Small intestine (tissue), 16 donors: ENCODE measurements around the gene CXADR. TPM values are rescaled to one million over a fixed set of nuclear protein-coding genes. Genes with fewer than 3 reads are reported as not detected.

Experiments
- DNase-seq, 2 donors: peaks; one replicate each; pipeline versions ENCODE4 v3.0.0 to v3.0.0-alpha.2; 2013
- FAIRE-seq: peaks from 2 replicates; lab custom pipeline; 2012; peaks lifted over from hg19 to GRCh38; lab: Jason Lieb, UNC
- H3K27ac ChIP-seq, 3 donors: one replicate each; pipeline ENCODE4 v1.5.1; 2013; ENCODE audit warnings: low read length in 2 of 3, mild to moderate bottlenecking in 2 of 3, control low read depth in 1 of 3, inconsistent platforms in 1 of 3, low read depth in 1 of 3, moderate library complexity in 1 of 3
- H3K27me3 ChIP-seq, 3 donors: one replicate each; pipeline ENCODE4 v1.6.1; 2013; ENCODE audit warnings: low read length in 3 of 3, inconsistent platforms in 1 of 3; ENCODE audit not compliant: control insufficient read depth in 3 of 3, insufficient read depth in 3 of 3
- H3K36me3 ChIP-seq, 3 donors: one replicate each; pipeline ENCODE4 v1.6.1; 2013; ENCODE audit warnings: low read length in 3 of 3, inconsistent platforms in 1 of 3, low read depth in 1 of 3, mild to moderate bottlenecking in 1 of 3, moderate library complexity in 1 of 3; ENCODE audit not compliant: control insufficient read depth in 3 of 3, insufficient read depth in 2 of 3
- H3K4me1 ChIP-seq, 3 donors: one replicate each; pipeline ENCODE4 v1.6.1; 2013; ENCODE audit warnings: low read length in 2 of 3, inconsistent platforms in 1 of 3, low read depth in 1 of 3, mild to moderate bottlenecking in 1 of 3, moderate library complexity in 1 of 3; ENCODE audit not compliant: control insufficient read depth in 3 of 3, insufficient read depth in 2 of 3
- H3K4me3 ChIP-seq, 3 donors: one replicate each; pipeline ENCODE4 v1.5.1; 2013; ENCODE audit warnings: low read length in 3 of 3, control low read depth in 1 of 3, inconsistent platforms in 1 of 3, low read depth in 1 of 3, mild to moderate bottlenecking in 1 of 3, moderate library complexity in 1 of 3
- H3K9me3 ChIP-seq, 2 donors: one replicate each; pipeline ENCODE4 v1.6.1; 2013; ENCODE audit warnings: low read depth in 1 of 2, low read length in 1 of 2; ENCODE audit not compliant: control insufficient read depth in 2 of 2, insufficient read depth in 1 of 2
- WGBS, 3 donors: extraction: QIAGEN DNeasy Blood & Tissue Kit; methylation state at CpG; one replicate each; pipeline ENCODE4 v1.1.7; 2013; 5-methylcytosine and 5-hydroxymethylcytosine counted together
- long read RNA-seq, 10 donors: transcript quantifications; one replicate each; lab custom pipeline, GENCODE V29; 2026
- polyA plus RNA-seq, 4 donors: library from polyadenylated mRNA; stranded (reverse) in 3 of 4; unstranded in 1 of 4; fragments of 200-250 nt in 3 of 4; fragments of 120-200 nt in 1 of 4; gene quantifications; one replicate each; pipeline versions ENCODE4 v1.2.1 to v1.2.3, GENCODE V29; 2013
- donor health status: healthy with polysubstance abuse.
- donor health status: control.
- donor health status: control.
- donor health status: Bipolar disorder and iron deficiency.
- donor health status: healthy.

The CXADR gene
- 10 to 100 TPM; 12.5 to 64.8 (median 35.7) TPM for polyA plus RNA-seq
- long read RNA-seq, donor 1, full-length matches to known transcripts, result 39 of 117 reads
- long read RNA-seq, donor 1, partial matches to known transcripts, result 28 of 117 reads
- long read RNA-seq, donor 1, other reads (novel, unspliced or antisense), result 50 of 117 reads
- long read RNA-seq, donor 2, full-length matches to known transcripts, result 4 of 4 reads
- long read RNA-seq, donor 2, partial matches to known transcripts, result 0 of 4 reads
- long read RNA-seq, donor 2, other reads (novel, unspliced or antisense), result 0 of 4 reads
- long read RNA-seq, donor 3, full-length matches to known transcripts, result 5 of 5 reads
- long read RNA-seq, donor 3, partial matches to known transcripts, result 0 of 5 reads
- long read RNA-seq, donor 3, other reads (novel, unspliced or antisense), result 0 of 5 reads
- long read RNA-seq, donor 4, result 0 reads
- long read RNA-seq, donor 5, partial matches to known transcripts, result 0 of 1 reads
- long read RNA-seq, donor 5, other reads (novel, unspliced or antisense), result 0 of 1 reads
- long read RNA-seq, donor 6, full-length matches to known transcripts, result 20 of 36 reads
- long read RNA-seq, donor 6, partial matches to known transcripts, result 0 of 36 reads
- long read RNA-seq, donor 6, other reads (novel, unspliced or antisense), result 16 of 36 reads
- long read RNA-seq, donor 7, full-length matches to known transcripts, result 20 of 183 reads
- long read RNA-seq, donor 7, partial matches to known transcripts, result 60 of 183 reads
- long read RNA-seq, donor 7, other reads (novel, unspliced or antisense), result 103 of 183 reads
- long read RNA-seq, donor 8, result 0 reads
- long read RNA-seq, donor 9, full-length matches to known transcripts, result 4 of 12 reads
- long read RNA-seq, donor 9, partial matches to known transcripts, result 0 of 12 reads
- long read RNA-seq, donor 9, other reads (novel, unspliced or antisense), result 8 of 12 reads
- long read RNA-seq, donor 10, full-length matches to known transcripts, result 19 of 45 reads
- long read RNA-seq, donor 10, partial matches to known transcripts, result 26 of 45 reads
- long read RNA-seq, donor 10, other reads (novel, unspliced or antisense), result 0 of 45 reads

DNA sequence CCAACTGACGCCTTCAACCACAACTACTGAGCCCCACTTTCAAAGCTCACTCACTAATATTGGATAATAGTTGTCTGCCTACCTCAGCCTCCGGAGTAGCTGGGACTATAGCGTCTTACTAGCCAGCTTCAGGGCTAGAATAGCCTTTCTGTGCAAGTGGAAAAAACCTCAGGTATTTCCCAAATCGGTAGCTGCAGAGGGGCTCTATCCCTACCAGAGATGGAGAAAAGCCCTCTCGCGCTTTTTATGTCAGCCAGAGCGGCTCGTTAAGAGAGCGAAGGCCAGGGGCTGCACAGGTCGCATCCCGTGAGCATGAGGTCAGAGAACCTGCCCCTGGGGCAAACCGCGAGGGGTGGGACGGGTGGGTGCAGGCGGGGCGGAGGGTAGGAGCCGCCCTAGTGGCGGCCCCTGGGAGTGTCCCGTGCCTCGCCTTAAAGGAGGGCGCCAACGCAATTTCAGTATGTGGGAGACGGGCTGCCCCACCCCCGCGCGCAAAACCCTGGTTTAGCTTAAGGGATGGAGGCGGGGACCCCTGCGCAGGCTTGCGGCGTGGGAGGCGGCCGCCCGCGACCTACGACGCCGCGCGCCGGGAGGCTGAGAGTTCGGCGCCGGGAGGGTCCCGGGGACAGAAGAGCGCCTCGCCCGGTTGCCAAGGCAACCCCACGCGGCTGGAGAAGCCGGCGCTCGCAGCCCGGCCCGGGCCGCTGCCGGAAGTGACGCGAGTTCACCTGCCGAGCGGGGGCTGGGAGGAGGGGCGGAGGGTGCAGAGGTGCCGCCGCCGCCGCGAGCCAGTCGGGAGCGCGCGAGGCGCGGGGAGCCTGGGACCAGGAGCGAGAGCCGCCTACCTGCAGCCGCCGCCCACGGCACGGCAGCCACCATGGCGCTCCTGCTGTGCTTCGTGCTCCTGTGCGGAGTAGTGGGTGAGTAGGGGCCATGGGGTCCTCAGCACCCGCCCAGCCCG is at the start of gene CXADR:
CXADR (plus strand) TSS at position 791 of the 961 bp plus-strand sequence; CDS start at position 878, 87 bp downstream.
- FAIRE-seq (no peak), DNase-seq (peak; percentile 93 to 98)
- Histone ChIP-seq H3K4me1 (peaks cover 0 to 6% (median 0%) of the 10 kb centered on the region in 3 donors), H3K9me3 (no peaks in the 10 kb centered on the region), H3K36me3 (peaks cover 0 to 8% (median 0%) of the 10 kb centered on the region in 3 donors), H3K27ac (peak within 1 kb of the TSS; percentile 75 to 98 (median 91)), H3K4me3 (peak within 1 kb of the TSS; percentile 63 to 96 (median 89)), H3K27me3 (peaks cover 0 to 2% (median 0%) of the 10 kb centered on the region in 3 donors)
- 0 to 1% (median 1%) methylated on average over 57 to 83 of the region's 83 CpGs for WGBS, 3 donors

DNA sequence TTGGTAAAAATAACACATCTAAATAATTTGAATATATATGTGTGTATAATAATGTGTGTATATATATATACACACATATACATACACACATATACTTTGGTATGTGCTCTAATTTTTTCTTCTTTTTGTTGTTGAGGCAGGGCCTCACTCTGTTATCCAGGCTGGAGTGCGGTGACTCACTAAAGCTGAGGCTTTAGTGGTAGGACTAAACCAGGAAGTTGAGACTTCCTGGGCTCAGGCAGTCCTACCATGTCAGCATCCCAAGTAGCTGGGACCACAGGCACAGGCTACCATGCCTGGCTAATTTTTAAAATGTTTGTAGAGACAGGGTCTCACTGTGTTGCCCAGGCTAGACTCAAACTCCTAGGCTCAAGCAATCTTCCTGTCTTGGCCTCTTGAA is 46.7 kb upstream of the CXADR start:
- Histone ChIP-seq H3K4me3 (no peak overlapping the region), H3K4me1 (peaks cover 2 to 29% (median 3%) of the 10 kb centered on the region in 3 donors), H3K27me3 (no peaks in the 10 kb centered on the region), H3K36me3 (no peaks in the 10 kb centered on the region), H3K9me3 (no peaks in the 10 kb centered on the region), H3K27ac (peak overlapping the region; percentile 11 to 93 (median 55))
- FAIRE-seq, result peak; percentile 30
- DNase-seq, result peak; percentile 60 to 68
- WGBS, 3 donors, result 54 to 75% (median 64%) methylated on average over 1 of the region's 1 CpG

DNA sequence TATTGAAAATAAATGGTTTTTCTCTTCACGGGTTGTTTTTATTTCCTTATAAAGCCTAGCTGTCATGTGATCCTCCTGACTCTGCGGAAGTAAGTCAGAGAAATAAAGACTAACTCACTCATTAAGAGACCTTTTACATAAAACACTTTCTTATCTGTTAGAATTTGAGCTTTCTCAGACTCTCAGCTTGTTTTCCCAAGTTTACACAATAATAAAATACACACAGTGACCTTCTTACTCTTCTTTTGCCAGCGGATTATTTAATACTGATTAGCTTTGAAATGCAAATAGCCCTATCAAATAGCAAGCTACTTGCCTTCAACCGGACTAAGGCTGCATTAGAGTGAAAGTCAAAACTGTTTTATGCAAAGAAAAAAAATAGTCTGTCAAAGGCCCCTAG is 45.5 kb upstream of the CXADR start:
- Histone ChIP-seq H3K36me3 (no peaks in the 10 kb centered on the region), H3K27ac (peak overlapping the region in 2 of 3 donors; percentile 32 to 93), H3K4me1 (peaks cover 2 to 38% (median 3%) of the 10 kb centered on the region in 3 donors), H3K27me3 (no peaks in the 10 kb centered on the region), H3K4me3 (no peak overlapping the region), H3K9me3 (no peaks in the 10 kb centered on the region)
- DNase-seq (peak; percentile 75 to 80), FAIRE-seq (peak; percentile 96)
- 9 to 28% (median 24%) methylated on average over 4 of the region's 4 CpGs for WGBS, 3 donors

DNA sequence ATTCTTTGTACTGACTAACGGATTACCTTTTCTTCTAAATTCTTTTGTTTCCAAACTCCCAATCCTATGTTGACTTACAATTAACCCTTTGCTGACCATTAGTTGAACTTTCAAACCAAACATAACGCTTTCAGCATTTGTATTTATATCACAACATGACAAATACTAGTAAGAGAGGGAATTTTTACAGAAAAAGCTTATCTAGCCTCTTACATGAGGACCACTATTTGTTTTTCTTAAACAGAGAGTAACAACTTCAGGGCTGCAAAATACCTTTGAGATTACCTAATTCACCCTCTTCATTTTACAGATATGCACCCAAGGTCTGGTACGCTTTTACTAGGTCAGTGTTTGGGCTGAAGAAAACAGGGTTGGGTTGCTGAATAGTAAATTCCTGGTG is 45.0 kb upstream of the CXADR start:
- Histone ChIP-seq H3K4me3 (no peak overlapping the region), H3K27ac (peak overlapping the region in 1 of 3 donors; percentile 93), H3K36me3 (no peaks in the 10 kb centered on the region), H3K9me3 (no peaks in the 10 kb centered on the region), H3K4me1 (peaks cover 2 to 38% (median 3%) of the 10 kb centered on the region in 3 donors), H3K27me3 (no peaks in the 10 kb centered on the region)
- FAIRE-seq, result no peak
- WGBS, 3 donors, result 30 to 46% (median 38%) methylated on average over 3 of the region's 3 CpGs
- DNase-seq, result no peak

DNA sequence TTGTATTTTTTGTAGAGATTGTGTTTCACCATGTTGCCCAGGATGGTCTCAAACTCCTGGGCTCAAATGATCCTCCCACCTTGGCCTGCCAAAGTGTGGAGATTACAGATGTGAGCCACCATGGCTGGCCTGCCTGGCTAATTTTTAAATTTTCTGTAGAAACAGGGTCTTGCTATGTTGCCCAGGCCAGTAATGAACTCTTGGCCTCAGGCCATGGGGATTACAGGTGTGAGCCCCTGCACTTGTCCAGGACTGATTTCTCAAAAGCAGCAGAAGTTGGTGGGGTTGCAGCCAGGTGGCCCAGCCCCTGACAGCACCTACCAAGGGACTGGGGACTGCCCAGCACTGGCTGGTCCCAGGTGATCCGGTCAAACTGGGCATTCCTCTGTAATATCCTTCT is 44.1 kb upstream of the CXADR start:
- peaks cover 2 to 34% (median 3%) of the 10 kb centered on the region in 3 donors for H3K4me1 ChIP-seq
- no peak overlapping the region for H3K4me3 ChIP-seq
- 89 to 94% (median 92%) methylated on average over 1 of the region's 1 CpG for WGBS, 3 donors
- H3K27ac ChIP-seq, result no peak overlapping the region
- H3K27me3 ChIP-seq, result no peaks in the 10 kb centered on the region
- H3K36me3 ChIP-seq, result no peaks in the 10 kb centered on the region
- no peak for DNase-seq
- FAIRE-seq, result no peak
- H3K9me3 ChIP-seq, result peaks cover 0 to 1% of the 10 kb centered on the region in 2 donors

DNA sequence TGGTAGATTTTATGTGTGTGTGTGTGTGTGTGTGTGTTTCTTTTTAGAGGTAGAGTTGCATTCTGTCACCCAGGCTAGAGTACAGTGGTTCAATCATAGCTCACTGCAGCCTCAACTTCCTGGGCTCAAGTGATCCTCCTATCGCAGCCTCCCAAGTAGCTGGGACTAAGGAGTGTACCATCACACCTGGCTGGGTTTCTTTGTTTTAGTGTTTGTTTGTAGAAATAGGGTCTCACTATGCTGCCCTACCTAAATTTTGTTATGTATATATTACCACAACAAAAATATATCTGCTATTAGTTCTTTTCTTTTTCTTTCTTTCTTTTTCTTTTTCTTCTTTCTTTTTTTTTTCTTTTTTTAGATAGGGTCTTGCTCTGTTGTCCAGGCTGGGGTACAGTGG is 43.1 kb upstream of the CXADR start:
- 96 to 100% (median 98%) methylated on average over 1 of the region's 1 CpG for WGBS, 3 donors
- Histone ChIP-seq H3K9me3 (peaks cover 0 to 4% of the 10 kb centered on the region in 2 donors), H3K4me1 (peaks cover 2 to 37% (median 3%) of the 10 kb centered on the region in 3 donors), H3K27me3 (no peaks in the 10 kb centered on the region), H3K36me3 (no peaks in the 10 kb centered on the region), H3K27ac (no peak overlapping the region), H3K4me3 (no peak overlapping the region)
- DNase-seq, result no peak
- no peak for FAIRE-seq

DNA sequence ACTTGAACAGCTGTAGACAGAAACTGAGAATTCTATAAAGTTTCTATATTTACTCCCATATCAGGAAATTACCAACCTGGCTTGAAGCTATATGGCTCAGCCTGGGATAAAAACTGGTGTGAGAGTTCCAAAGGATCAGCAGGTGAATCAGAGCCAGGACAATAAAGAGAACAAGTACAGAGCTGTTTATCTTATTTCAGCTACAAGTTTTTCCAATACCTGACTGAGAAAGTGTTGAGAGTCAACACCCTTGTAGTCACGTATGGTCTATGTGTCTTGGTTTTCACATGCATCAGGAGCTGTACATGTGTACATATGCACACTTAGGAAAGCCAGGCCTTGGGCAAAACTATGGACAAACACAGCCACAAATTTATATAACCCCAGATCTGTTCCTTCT is 40.7 kb upstream of the CXADR start:
- no peak overlapping the region for H3K4me3 ChIP-seq
- H3K4me1 ChIP-seq, result peaks cover 0 to 27% (median 0%) of the 10 kb centered on the region in 3 donors
- FAIRE-seq (no peak), DNase-seq (peak; percentile 78 to 83)
- H3K27ac ChIP-seq, result peak overlapping the region; percentile 82 to 95 (median 94)
- no peaks in the 10 kb centered on the region for H3K27me3 ChIP-seq
- peaks cover 0 to 4% of the 10 kb centered on the region in 2 donors for H3K9me3 ChIP-seq
- WGBS, 3 donors, result 22 to 81% (median 32%) methylated on average over 1 of the region's 1 CpG
- no peaks in the 10 kb centered on the region for H3K36me3 ChIP-seq
